NCI-H146 treated with DMSO at 0.1 percent for 48 hours (cell line): ENCODE data around the gene PPM1F.
A peak's percentile ranks its signal among the peaks of the same experiment; 100 is the strongest.

Experiments used
- DNase-seq: peaks from one replicate; lab custom pipeline; 2025; ENCODE audit not compliant: unreplicated experiment; lab: John Stamatoyannopoulos, UW

The PPM1F gene

GRCh38 chr22:21952586-21953571 is at the start of gene PPM1F:
PPM1F (minus strand) TSS chr22:21952848; CDS start chr22:21946048, 6,800 bp downstream.
- DNase-seq: peak; percentile 30

GRCh38 chr22:22001664-22002525 is 49.2 kb upstream of the PPM1F start:
- no peak for DNase-seq

GRCh38 chr22:21998595-21999247 is 46.1 kb upstream of the PPM1F start:
- no peak for DNase-seq

- DNase-seq: no peak
Observed at GRCh38 chr22:21996175-21996720, 43.6 kb upstream of the PPM1F start.

GRCh38 chr22:21995660-21996059 is 43.0 kb upstream of the PPM1F start:
- DNase-seq: no peak

- no peak for DNase-seq
Observed at GRCh38 chr22:21994881-21995444, 42.3 kb upstream of the PPM1F start.

- DNase-seq: no peak
Observed at GRCh38 chr22:21992593-21993237, 40.1 kb upstream of the PPM1F start.

- no peak for DNase-seq
Observed at GRCh38 chr22:21991774-21992173, 39.1 kb upstream of the PPM1F start.

GRCh38 chr22:21991304-21991596 is 38.6 kb upstream of the PPM1F start:
- no peak for DNase-seq

GRCh38 chr22:21990445-21991303 is 38.0 kb upstream of the PPM1F start:
- DNase-seq: no peak

- DNase-seq: peak; percentile 39
Observed at GRCh38 chr22:21989049-21989448, 36.4 kb upstream of the PPM1F start.

GRCh38 chr22:21985214-21985613 is 32.6 kb upstream of the PPM1F start:
- no peak for DNase-seq

- DNase-seq: peak; percentile 5
Observed at GRCh38 chr22:21984793-21985192, 32.1 kb upstream of the PPM1F start.

GRCh38 chr22:21982338-21982965 is 29.8 kb upstream of the PPM1F start, which contains the start of gene TOP3B:
TOP3B (minus strand) TSS chr22:21982787; CDS start chr22:21975709, 7,078 bp downstream.
- peak; percentile 28 for DNase-seq

- DNase-seq: no peak
Observed at GRCh38 chr22:21981874-21982273, 29.2 kb upstream of the PPM1F start.

GRCh38 chr22:21980547-21980946 is 27.9 kb upstream of the PPM1F start:
- DNase-seq: no peak

GRCh38 chr22:21978564-21979386 is 26.1 kb upstream of the PPM1F start:
- DNase-seq: no peak

- no peak for DNase-seq
Observed at GRCh38 chr22:21977814-21978213, 25.2 kb upstream of the PPM1F start.
